HepG2 (cell line): ENCODE data around the gene NOL4L. TPM values are rescaled to one million over a fixed set of nuclear protein-coding genes. Genes with fewer than 3 reads are reported as not detected.
A peak's percentile ranks its signal among the peaks of the same experiment; 100 is the strongest.

Source experiments
- CHD2 ChIP-seq: IDR thresholded peaks from 2 replicates; pipeline ENCODE4 v1.6.1; 2011; ENCODE audit warnings: low read depth, low read length, improper control_type of control experiment
- DNMT1 ChIP-seq: sonication (generic); formaldehyde crosslinking; IDR thresholded peaks from 2 replicates; pipeline ENCODE4 v1.5.1; 2020; ENCODE audit warnings: mild to moderate bottlenecking, missing genetic modification reagents
- HNF4G ChIP-seq, 2 experiments: sonication (generic) in 1 of 2; formaldehyde crosslinking in 1 of 2; IDR thresholded peaks; 2 replicates each; pipeline versions ENCODE4 v1.4.0 to v1.6.1; 2011 to 2020; ENCODE audit warnings: borderline replicate concordance in 2 of 2, low read depth in 2 of 2, mild to moderate bottlenecking in 2 of 2, low read length in 1 of 2, missing genetic modification reagents in 1 of 2, moderate library complexity in 1 of 2
- MXD3 ChIP-seq: IDR thresholded peaks from 2 replicates; pipeline ENCODE4 v1.6.1; 2016; ENCODE audit warnings: mild to moderate bottlenecking, missing biosample characterization, missing genetic modification reagents
- SOX5 ChIP-seq: IDR thresholded peaks from 2 replicates; pipeline ENCODE4 v1.6.1; 2016; ENCODE audit warnings: borderline replicate concordance
- SRSF4 ChIP-seq: fragments of 200-400 bp; formaldehyde crosslinking; IDR thresholded peaks from one replicate; pipeline ENCODE4 v1.6.1; 2018; ENCODE audit warnings: mild to moderate bottlenecking, low read depth, low read length, moderate library complexity; ENCODE audit not compliant: poor library complexity, severe bottlenecking
- ZBTB7A ChIP-seq: sonication (generic); formaldehyde crosslinking; IDR thresholded peaks from 2 replicates; pipeline ENCODE4 v1.8.0; 2022; ENCODE audit warnings: mild to moderate bottlenecking, missing genetic modification reagents
- ZNF160 ChIP-seq: sonication (generic); formaldehyde crosslinking; IDR thresholded peaks from 2 replicates; pipeline ENCODE4 v1.8.0; 2022; ENCODE audit warnings: mild to moderate bottlenecking, inconsistent platforms, missing genetic modification reagents
- ZNF230 ChIP-seq: sonication (generic); formaldehyde crosslinking; IDR thresholded peaks from 2 replicates; pipeline ENCODE4 v1.4.0; 2020; ENCODE audit warnings: mild to moderate bottlenecking, missing genetic modification reagents
- ZNF432 ChIP-seq: sonication (generic); formaldehyde crosslinking; IDR thresholded peaks from 2 replicates; pipeline ENCODE4 v1.5.0; 2020; ENCODE audit warnings: missing genetic modification reagents, mild to moderate bottlenecking, borderline replicate concordance
- ZNF614 ChIP-seq: IDR thresholded peaks from 2 replicates; pipeline ENCODE4 v1.6.1; 2018; ENCODE audit warnings: missing biosample characterization, missing genetic modification reagents, inconsistent platforms, borderline replicate concordance
- ZNF773 ChIP-seq: sonication (generic); formaldehyde crosslinking; IDR thresholded peaks from 2 replicates; pipeline ENCODE4 v1.4.0; 2020; ENCODE audit warnings: missing genetic modification reagents, borderline replicate concordance
- ZNF781 ChIP-seq: sonication (generic); formaldehyde crosslinking; IDR thresholded peaks from 2 replicates; pipeline ENCODE4 v1.5.1; 2020; ENCODE audit warnings: borderline replicate concordance, mild to moderate bottlenecking, missing genetic modification reagents; ENCODE audit errors: not compliant biosample characterization
- polyA plus RNA-seq, 8 experiments: library from polyadenylated mRNA; depleted of rRNA in 3 of 8; stranded (reverse) in 7 of 8; unstranded in 1 of 8; fragments of >200 nt; fragmentation: Illumina TruSeq in 4 of 8; extraction: Trizol in 4 of 8; gene quantifications; 2 replicates each; pipeline versions ENCODE4 v1.2.1 to v1.2.3, GENCODE V29; 2011 to 2016; ENCODE audit warnings: low read depth in 4 of 8, missing spikeins in 1 of 8, mixed read lengths in 1 of 8; ENCODE audit not compliant: insufficient read depth in 1 of 8
- total RNA-seq, 5 experiments: library from RNA; depleted of rRNA; stranded (reverse); fragments of >200 nt; fragmentation: Illumina TruSeq; extraction: Trizol; gene quantifications; 2 replicates each; pipeline ENCODE4 v1.2.3, GENCODE V29; 2016; ENCODE audit warnings: low read depth in 1 of 5
- TF ChIP-seq, protein P1 (sequence below): sonication (generic); formaldehyde crosslinking; IDR thresholded peaks from 2 replicates; pipeline ENCODE4 v1.4.0; 2020; ENCODE audit warnings: missing genetic modification reagents
- TF ChIP-seq, protein P2 (sequence below): sonication (generic); formaldehyde crosslinking; IDR thresholded peaks from 2 replicates; pipeline ENCODE4 v1.4.0; 2020; ENCODE audit warnings: mild to moderate bottlenecking, missing genetic modification reagents
- TF ChIP-seq, protein P3 (sequence below): sonication (generic); formaldehyde crosslinking; IDR thresholded peaks from 2 replicates; pipeline ENCODE4 v1.9.0; 2021; ENCODE audit warnings: missing genetic modification reagents, mild to moderate bottlenecking, borderline replicate concordance
- TF ChIP-seq, protein P4 (sequence below): sonication (generic); formaldehyde crosslinking; IDR thresholded peaks from 2 replicates; pipeline ENCODE4 v1.4.0; 2020; ENCODE audit warnings: missing genetic modification reagents, borderline replicate concordance

Gene NOL4L
- total and polyA plus RNA-seq, 2 of the 13 experiments (the other 11 are each of a cell fraction or from before 2014, with no cell fraction given) = 16.6 to 35.4 TPM

GRCh38 chr20:32474009-32474716 lies 111.0 kb downstream of the NOL4L start (continued):
- no peak for TF ChIP-seq CHD2
- no peak for TF ChIP-seq SRSF4
- TF ChIP-seq DNMT1 = no peak; the same call in 1 of the 2 replicates
- TF ChIP-seq, protein P1, sequence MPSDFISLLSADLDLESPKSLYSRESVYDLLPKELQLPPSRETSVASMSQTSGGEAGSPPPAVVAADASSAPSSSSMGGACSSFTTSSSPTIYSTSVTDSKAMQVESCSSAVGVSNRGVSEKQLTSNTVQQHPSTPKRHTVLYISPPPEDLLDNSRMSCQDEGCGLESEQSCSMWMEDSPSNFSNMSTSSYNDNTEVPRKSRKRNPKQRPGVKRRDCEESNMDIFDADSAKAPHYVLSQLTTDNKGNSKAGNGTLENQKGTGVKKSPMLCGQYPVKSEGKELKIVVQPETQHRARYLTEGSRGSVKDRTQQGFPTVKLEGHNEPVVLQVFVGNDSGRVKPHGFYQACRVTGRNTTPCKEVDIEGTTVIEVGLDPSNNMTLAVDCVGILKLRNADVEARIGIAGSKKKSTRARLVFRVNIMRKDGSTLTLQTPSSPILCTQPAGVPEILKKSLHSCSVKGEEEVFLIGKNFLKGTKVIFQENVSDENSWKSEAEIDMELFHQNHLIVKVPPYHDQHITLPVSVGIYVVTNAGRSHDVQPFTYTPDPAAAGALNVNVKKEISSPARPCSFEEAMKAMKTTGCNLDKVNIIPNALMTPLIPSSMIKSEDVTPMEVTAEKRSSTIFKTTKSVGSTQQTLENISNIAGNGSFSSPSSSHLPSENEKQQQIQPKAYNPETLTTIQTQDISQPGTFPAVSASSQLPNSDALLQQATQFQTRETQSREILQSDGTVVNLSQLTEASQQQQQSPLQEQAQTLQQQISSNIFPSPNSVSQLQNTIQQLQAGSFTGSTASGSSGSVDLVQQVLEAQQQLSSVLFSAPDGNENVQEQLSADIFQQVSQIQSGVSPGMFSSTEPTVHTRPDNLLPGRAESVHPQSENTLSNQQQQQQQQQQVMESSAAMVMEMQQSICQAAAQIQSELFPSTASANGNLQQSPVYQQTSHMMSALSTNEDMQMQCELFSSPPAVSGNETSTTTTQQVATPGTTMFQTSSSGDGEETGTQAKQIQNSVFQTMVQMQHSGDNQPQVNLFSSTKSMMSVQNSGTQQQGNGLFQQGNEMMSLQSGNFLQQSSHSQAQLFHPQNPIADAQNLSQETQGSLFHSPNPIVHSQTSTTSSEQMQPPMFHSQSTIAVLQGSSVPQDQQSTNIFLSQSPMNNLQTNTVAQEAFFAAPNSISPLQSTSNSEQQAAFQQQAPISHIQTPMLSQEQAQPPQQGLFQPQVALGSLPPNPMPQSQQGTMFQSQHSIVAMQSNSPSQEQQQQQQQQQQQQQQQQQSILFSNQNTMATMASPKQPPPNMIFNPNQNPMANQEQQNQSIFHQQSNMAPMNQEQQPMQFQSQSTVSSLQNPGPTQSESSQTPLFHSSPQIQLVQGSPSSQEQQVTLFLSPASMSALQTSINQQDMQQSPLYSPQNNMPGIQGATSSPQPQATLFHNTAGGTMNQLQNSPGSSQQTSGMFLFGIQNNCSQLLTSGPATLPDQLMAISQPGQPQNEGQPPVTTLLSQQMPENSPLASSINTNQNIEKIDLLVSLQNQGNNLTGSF (CRISPR knock-in tag) = no peak
- TF ChIP-seq ZNF781 (CRISPR knock-in tag) = peak; percentile 8
- TF ChIP-seq, protein P2, sequence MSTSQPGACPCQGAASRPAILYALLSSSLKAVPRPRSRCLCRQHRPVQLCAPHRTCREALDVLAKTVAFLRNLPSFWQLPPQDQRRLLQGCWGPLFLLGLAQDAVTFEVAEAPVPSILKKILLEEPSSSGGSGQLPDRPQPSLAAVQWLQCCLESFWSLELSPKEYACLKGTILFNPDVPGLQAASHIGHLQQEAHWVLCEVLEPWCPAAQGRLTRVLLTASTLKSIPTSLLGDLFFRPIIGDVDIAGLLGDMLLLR (CRISPR knock-in tag) = peak; percentile 71
- no peak; the same call in 1 of the 2 replicates for TF ChIP-seq ZNF614 (CRISPR knock-in tag)
- TF ChIP-seq ZNF773 (CRISPR knock-in tag) = no peak; the same call in 1 of the 2 replicates
- no peak for TF ChIP-seq ZBTB7A (CRISPR knock-in tag)
- TF ChIP-seq ZNF432 (CRISPR knock-in tag) = no peak
- TF ChIP-seq SOX5 = no peak
- no peak for TF ChIP-seq MXD3
- TF ChIP-seq ZNF160 = no peak
- TF ChIP-seq HNF4G (IDR thresholded peaks at IDR 0.05; ENCODE audit: borderline replicate concordance, low read depth, low read length) = no peak
- TF ChIP-seq HNF4G (CRISPR knock-in tag; IDR thresholded peaks at IDR 0.05; ENCODE audit: borderline replicate concordance, low read depth) = no peak
- TF ChIP-seq, protein P3, sequence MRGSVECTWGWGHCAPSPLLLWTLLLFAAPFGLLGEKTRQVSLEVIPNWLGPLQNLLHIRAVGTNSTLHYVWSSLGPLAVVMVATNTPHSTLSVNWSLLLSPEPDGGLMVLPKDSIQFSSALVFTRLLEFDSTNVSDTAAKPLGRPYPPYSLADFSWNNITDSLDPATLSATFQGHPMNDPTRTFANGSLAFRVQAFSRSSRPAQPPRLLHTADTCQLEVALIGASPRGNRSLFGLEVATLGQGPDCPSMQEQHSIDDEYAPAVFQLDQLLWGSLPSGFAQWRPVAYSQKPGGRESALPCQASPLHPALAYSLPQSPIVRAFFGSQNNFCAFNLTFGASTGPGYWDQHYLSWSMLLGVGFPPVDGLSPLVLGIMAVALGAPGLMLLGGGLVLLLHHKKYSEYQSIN (CRISPR knock-in tag) = no peak
- TF ChIP-seq, protein P4, sequence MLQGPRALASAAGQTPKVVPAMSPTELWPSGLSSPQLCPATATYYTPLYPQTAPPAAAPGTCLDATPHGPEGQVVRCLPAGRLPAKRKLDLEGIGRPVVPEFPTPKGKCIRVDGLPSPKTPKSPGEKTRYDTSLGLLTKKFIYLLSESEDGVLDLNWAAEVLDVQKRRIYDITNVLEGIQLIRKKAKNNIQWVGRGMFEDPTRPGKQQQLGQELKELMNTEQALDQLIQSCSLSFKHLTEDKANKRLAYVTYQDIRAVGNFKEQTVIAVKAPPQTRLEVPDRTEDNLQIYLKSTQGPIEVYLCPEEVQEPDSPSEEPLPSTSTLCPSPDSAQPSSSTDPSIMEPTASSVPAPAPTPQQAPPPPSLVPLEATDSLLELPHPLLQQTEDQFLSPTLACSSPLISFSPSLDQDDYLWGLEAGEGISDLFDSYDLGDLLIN (CRISPR knock-in tag) = no peak
- no peak; the same call in 1 of the 2 replicates for TF ChIP-seq ZNF230 (CRISPR knock-in tag)
